GM12878 (cell line): ENCODE results near the gene PALMD.

Experiments
- ATF2 ChIP-seq: IDR thresholded peaks from 2 replicates; pipeline ENCODE4 v1.6.1; 2012; ENCODE audit warnings: low read length, inconsistent platforms
- EZH2 ChIP-seq: IDR thresholded peaks from 2 replicates; pipeline ENCODE4 v1.6.1; 2012; ENCODE audit warnings: low read depth, mild to moderate bottlenecking, control low read depth, inconsistent platforms, low read length, borderline replicate concordance; ENCODE audit not compliant: control insufficient read depth
- LARP7 ChIP-seq: fragments of 450-650 bp; IDR thresholded peaks from 2 replicates; pipeline ENCODE4 v1.6.1; 2017; ENCODE audit warnings: mild to moderate bottlenecking
- MXI1 ChIP-seq: fragments of 150-350 bp; IDR thresholded peaks from 2 replicates; pipeline ENCODE4 v1.6.1; 2011; ENCODE audit warnings: low read depth, mild to moderate bottlenecking, inconsistent platforms, low read length, improper control_type of control experiment
- RBBP5 ChIP-seq: fragments of 200-600 bp; sonication (generic); conservative IDR thresholded peaks from 2 replicates; pipeline ENCODE4 v1.6.1; 2016
- SUZ12 ChIP-seq: fragments of 200-600 bp; sonication (generic); IDR thresholded peaks from one replicate; pipeline ENCODE4 v1.6.1; 2018; ENCODE audit warnings: antibody characterized with exemption, mild to moderate bottlenecking; ENCODE audit not compliant: unreplicated experiment
- TF ChIP-seq, protein P1 (sequence below), 3 experiments: IDR thresholded peaks in 2 of 3; conservative IDR thresholded peaks in 1 of 3; 2 replicates each; pipeline ENCODE4 v1.5.1; 2011; ENCODE audit warnings: low read depth in 3 of 3, low read length in 3 of 3, mild to moderate bottlenecking in 3 of 3, control low read depth in 2 of 3, moderate library complexity in 2 of 3, inconsistent platforms in 1 of 3, mixed read lengths in 1 of 3; ENCODE audit not compliant: control insufficient read depth in 2 of 3, insufficient read depth in 1 of 3; ENCODE audit errors: extremely low read depth in 1 of 3

- TF ChIP-seq SUZ12 (no peak), ATF2 (no peak), MXI1 (no peak), LARP7 (no peak), EZH2 (no peak), RBBP5 (no peak)
- TF ChIP-seq, protein P1, sequence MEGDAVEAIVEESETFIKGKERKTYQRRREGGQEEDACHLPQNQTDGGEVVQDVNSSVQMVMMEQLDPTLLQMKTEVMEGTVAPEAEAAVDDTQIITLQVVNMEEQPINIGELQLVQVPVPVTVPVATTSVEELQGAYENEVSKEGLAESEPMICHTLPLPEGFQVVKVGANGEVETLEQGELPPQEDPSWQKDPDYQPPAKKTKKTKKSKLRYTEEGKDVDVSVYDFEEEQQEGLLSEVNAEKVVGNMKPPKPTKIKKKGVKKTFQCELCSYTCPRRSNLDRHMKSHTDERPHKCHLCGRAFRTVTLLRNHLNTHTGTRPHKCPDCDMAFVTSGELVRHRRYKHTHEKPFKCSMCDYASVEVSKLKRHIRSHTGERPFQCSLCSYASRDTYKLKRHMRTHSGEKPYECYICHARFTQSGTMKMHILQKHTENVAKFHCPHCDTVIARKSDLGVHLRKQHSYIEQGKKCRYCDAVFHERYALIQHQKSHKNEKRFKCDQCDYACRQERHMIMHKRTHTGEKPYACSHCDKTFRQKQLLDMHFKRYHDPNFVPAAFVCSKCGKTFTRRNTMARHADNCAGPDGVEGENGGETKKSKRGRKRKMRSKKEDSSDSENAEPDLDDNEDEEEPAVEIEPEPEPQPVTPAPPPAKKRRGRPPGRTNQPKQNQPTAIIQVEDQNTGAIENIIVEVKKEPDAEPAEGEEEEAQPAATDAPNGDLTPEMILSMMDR (IDR thresholded peaks at IDR 0.05 in 2 of 3, conservative IDR thresholded peaks at IDR 0.05 in 1 of 3; ENCODE audit: control insufficient read depth in 2 of 3, extremely low read depth in 1 of 3, insufficient read depth in 1 of 3, low read depth in 3 of 3, low read length in 3 of 3), result no peak
Measured at GRCh38 chr1:99726818-99727217, 80.9 kb downstream of the PALMD start.
